ENCODE results near the gene CST1. TPM values are rescaled to one million over a fixed set of nuclear protein-coding genes. Genes with fewer than 3 reads are reported as not detected.
"Not testable (repeated sequence)": the region's sequence is repeated elsewhere in the genome, so short reads cannot be mapped to it uniquely, and the experiment has no call there.

The CST1 gene
- total RNA-seq, 4 donors from 2014 or later: not detected

DNA sequence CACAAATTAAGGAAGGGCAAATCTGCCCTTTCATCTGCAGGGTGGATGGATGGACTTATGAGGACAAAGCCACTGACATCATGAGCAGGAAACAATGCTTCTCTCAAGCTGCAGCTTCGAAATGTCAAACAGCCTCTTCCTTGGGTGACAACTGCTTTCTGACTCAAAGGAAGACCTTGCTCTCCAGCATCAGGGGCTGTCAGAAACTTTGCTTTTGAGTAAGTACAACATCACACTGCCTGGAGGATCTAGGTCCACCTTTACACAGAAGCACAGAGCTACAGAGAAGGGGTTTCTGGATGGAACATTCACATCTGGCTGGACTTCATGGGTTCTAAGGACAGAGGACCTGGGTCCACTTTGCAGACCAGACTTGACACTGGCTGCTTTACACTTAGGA, 5.9 kb downstream of the CST1 start:
- DNase-seq (ENCODE audit: low spot score): no peak
- no peak for TF ChIP-seq CTCF (IDR thresholded peaks at IDR 0.05)
- ATAC-seq (ENCODE audit: low FRiP score): no peak

DNA sequence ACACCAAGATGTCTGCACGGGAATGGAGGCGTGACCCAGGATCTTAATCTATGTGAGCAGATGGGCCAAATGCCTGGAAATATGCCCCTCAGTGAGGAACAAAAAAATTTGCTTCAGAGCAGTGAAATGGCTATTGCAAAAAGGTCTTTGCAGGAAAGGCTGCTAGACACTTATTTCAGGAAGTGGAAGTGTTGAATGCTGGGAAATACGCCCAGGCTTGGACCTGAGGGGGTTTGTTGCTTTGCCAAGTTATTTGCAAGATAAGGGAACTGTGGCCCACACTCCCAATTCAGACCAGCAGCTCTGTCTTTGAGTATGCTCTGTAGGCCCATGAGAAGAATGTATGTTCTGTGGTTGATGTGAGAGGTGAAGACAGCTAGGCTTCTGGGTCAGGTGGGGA, 15.3 kb downstream of the CST1 start:
- DNase-seq (ENCODE audit: low spot score); ATAC-seq (ENCODE audit: low FRiP score): not testable (repeated sequence)

DNA sequence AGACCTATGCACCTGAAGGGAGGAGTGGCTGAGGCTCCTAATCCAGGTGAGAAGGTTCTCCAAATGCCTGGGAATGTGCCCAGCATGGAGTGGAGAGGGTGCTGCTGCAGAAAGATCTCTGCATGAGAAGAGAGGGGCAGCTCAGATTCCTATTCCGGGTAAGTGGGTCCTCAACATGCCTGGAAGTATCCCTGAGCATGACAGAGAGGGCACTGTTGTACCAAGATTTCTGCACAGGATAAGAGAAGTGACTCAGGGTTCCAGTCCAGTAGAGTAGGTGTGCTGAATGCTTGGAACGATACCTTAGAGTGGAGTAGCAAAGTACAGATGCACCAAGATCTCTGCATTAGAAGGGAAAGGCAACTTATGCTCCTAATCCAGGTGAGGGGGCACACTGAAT, 15.8 kb downstream of the CST1 start:
- ATAC-seq (ENCODE audit: low FRiP score); DNase-seq (ENCODE audit: low spot score): not testable (repeated sequence)

DNA sequence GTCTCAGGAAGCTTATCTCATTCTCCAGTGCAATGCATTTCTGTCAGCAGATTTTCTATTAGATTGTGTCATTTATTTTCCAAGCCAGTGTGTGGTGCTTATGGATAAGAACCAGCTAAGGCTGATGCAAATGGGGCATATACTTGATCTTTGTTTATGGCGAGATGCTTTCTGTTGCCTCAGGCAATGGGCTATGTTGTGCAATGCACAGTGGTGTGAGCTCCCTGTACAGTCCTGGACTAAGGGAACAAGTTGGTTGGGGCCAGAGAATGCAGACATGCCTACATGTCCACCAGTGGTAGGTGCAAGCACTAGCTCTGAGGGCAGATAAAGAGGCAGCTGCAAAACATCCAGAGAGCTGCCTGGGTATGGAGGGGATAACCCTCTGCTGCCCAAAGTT, 16.3 kb downstream of the CST1 start:
- DNase-seq (ENCODE audit: low spot score); ATAC-seq (ENCODE audit: low FRiP score): not testable (repeated sequence)

DNA sequence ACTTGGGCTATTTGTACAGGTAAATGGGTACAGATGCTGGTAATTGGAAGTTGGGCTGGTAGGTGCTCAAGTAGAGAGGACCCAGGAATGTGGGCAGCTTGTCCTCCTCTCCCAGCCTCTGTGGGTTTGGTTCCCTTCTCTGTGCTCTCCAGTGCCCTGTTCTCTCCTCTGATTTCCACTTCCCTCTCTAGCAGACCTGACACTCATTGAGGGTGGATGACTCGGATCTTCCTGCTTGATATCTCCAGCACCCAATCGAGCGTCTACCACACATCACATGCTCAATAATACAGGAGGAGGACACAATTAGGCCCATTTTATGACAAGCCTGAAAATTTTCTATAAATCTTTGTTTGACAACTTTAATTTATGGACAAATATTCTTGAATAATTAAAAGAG, 23.7 kb downstream of the CST1 start:
- no peak for DNase-seq (ENCODE audit: low spot score)
- TF ChIP-seq CTCF (IDR thresholded peaks at IDR 0.05): no peak
- ATAC-seq (ENCODE audit: low FRiP score): no peak

DNA sequence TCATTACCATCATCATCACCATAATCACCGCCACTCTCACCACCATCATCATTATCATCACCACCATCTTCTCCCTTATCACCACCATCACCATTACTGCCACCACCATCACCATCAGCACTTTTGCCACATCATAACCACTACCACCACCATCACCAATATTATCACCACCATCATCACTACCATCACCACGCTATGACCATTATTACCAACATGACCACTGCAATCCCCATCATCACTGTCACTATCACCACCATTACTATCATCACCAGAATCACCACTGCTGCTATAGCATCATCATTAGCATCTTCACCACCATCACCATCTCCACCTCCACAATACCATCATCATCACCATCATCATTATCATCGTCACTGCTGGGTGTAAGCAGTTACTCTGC, 25.6 kb downstream of the CST1 start:
- TF ChIP-seq CTCF (IDR thresholded peaks at IDR 0.05): no peak
- ATAC-seq (ENCODE audit: low FRiP score): no peak
- DNase-seq (ENCODE audit: low spot score): no peak

DNA sequence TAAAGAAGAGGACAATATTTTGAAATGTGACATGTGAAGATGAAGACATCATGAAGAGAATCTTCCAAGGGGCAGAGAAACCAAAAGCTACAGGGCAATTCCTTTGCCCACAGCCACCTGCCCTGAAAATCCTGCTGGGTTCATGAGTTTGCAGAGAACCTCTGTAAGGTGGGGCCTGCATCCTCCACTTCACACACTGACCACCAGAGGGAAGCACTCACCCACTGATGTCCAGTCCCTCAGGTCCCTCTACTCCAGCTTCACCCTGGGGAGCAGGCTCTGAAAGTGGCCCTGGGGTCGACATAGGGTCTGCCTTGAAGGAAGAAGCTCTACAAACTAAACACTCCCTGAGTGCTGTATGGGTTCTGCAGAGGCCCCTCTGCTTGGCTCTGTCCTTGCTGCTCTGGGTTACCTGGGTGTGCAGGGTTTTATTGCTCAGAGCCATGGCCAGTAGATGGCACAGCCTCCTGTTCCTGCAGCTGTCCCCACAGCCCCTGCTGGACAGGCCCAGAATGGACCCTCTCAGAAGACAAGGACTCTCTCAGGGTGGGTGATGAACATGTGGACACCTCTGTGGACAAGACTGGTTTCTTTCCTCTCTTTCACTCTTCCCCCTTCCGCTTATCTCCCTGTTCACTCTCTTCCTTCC, 27.0 kb downstream of the CST1 start:
- not testable (repeated sequence) for DNase-seq (ENCODE audit: low spot score); ATAC-seq (ENCODE audit: low FRiP score)

DNA sequence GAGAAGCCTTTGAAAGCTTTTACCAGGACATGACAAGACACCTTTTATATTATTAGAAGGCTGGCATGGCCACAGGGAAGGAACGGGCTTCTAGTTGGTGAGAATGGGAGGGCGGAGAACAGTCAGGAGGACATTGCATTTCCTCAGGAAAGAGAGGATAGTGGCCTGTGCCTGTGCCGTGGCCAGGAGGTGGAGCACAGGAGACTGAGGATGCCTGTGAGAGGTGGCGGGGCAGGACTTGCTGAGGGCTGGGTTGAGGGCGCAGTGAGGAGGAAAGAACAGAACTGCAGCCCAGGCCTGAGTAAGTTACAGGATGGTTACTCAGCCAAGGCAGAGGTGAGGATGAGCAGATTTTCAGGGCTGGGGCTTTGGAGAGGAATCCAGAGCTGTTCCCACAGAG, 27.9 kb downstream of the CST1 start:
- not testable (repeated sequence) for DNase-seq (ENCODE audit: low spot score); ATAC-seq (ENCODE audit: low FRiP score)

DNA sequence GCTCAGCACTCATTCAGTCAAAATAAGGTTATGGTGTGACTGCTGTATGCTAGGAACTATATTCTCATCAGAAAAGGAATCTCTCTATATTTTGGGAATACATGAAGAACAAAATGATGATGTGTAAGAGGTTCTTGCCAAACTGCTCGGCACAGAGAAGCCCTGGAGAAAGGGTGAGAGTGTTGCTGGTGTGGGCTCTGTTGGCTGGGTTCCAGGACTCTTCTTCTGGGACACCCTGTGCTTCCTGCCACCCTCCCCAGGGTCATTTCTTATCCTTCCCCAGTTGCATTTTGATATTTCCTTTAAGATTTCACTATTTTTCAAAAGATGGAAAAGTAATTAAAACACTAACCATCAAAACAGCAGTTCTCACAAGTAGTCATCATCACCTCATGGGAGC, 28.8 kb downstream of the CST1 start:
- no peak for ATAC-seq (ENCODE audit: low FRiP score)
- no peak for TF ChIP-seq CTCF (IDR thresholded peaks at IDR 0.05)
- DNase-seq (ENCODE audit: low spot score): no peak

DNA sequence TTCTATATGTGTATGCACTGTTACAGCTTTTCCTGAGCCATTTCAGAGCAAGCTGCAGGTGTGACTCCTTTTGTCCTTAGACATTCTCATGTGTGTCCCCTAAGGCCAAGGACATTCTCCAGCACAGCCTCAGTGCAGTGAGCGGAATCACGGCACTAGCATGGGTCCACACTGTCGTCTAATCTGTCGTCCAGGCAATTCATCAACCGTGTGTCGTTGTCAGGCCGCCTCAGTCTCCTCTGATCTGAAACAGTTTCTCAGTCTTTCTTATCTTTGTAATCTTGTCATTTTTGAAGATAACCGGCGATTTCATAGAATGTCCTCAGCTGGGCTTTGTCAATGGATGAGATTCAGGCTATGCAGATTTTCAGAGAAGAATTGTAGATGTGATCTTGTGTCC, 31.4 kb downstream of the CST1 start:
- not testable (repeated sequence) for DNase-seq (ENCODE audit: low spot score); ATAC-seq (ENCODE audit: low FRiP score)

- not testable (repeated sequence) for ATAC-seq (ENCODE audit: low FRiP score); DNase-seq (ENCODE audit: low spot score)
Observed at GRCh38 chr20:23711778-23712177, 39.0 kb downstream of the CST1 start.
